Transverse colon (tissue), 4 donors: ENCODE results near the gene SMIM3. TPM values are rescaled to one million over a fixed set of nuclear protein-coding genes. Genes with fewer than 3 reads are reported as not detected.

ENCODE experiments used
- DNase-seq: peaks from one replicate; pipeline ENCODE4 v3.0.0-alpha.2; 2019
- H3K27ac ChIP-seq, 4 donors: fragments of 200-600 bp; sonication (generic); 2 replicates each; pipeline ENCODE4 v1.5.1; 2016 to 2018; ENCODE audit warnings: inconsistent platforms in 4 of 4
- H3K27me3 ChIP-seq: fragments of 200-600 bp; sonication (generic); 2 replicates; pipeline ENCODE4 v1.5.1; 2017; ENCODE audit warnings: inconsistent platforms
- H3K36me3 ChIP-seq, 4 donors: fragments of 200-600 bp; sonication (generic); 2 replicates each; pipeline ENCODE4 v1.5.1; 2017 to 2019; ENCODE audit warnings: inconsistent platforms in 4 of 4
- H3K4me1 ChIP-seq, 4 donors: fragments of 200-600 bp; sonication (generic); 2 replicates each; pipeline ENCODE4 v1.5.1; 2017 to 2020; ENCODE audit warnings: inconsistent platforms in 4 of 4
- H3K4me3 ChIP-seq, 4 donors: fragments of 200-600 bp; sonication (generic); 1 replicate in 1 of 4; 2 replicates in 3 of 4; pipeline versions ENCODE4 v1.5.1 to v1.6.1; 2017 to 2019; ENCODE audit warnings: inconsistent platforms in 4 of 4
- H3K9me3 ChIP-seq, 2 donors: fragments of 200-600 bp; sonication (generic); 2 replicates each; pipeline ENCODE4 v1.5.1; 2017 to 2019; ENCODE audit warnings: inconsistent platforms in 2 of 2
- EP300 ChIP-seq: sonication (generic); formaldehyde crosslinking; IDR thresholded peaks from one replicate; pipeline ENCODE4 v1.6.1; 2017; ENCODE audit warnings: antibody characterized with exemption, low read depth
- POLR2A ChIP-seq: fragments of 450-650 bp; IDR thresholded peaks from one replicate; pipeline ENCODE4 v1.6.1; 2016; ENCODE audit warnings: antibody characterized with exemption, mild to moderate bottlenecking, moderate library complexity
- POLR2AphosphoS5 ChIP-seq, 3 donors: sonication (generic); formaldehyde crosslinking; IDR thresholded peaks; one replicate each; pipeline ENCODE4 v1.6.1; 2016; ENCODE audit warnings: antibody characterized with exemption in 3 of 3
- WGBS, 2 donors: methylation state at CpG; one replicate each; pipeline ENCODE4 v1.1.5; 2018; ENCODE audit warnings: low coverage in 1 of 2; 5-methylcytosine and 5-hydroxymethylcytosine counted together
- in situ Hi-C, 4 donors: fragments of 200-750 bp; cut with MboI; loops; one replicate each; pipeline versions ENCODE4 v1.15.0 to v1.15.1; 2017; ENCODE audit warnings: low sequenced_read_pairs in 3 of 4, low pct_ligation_motif_present in 1 of 4, low pct_unique_long_range_greater_than_20kb in 1 of 4
- intact Hi-C: fragments of 100-400 bp; cut with DNase I; formaldehyde crosslinking; loops from one replicate; pipeline ENCODE4 v1.15.1; 2023; ENCODE audit warnings: low total_unique reads
- total RNA-seq, 4 donors: library from RNA; depleted of rRNA; stranded (reverse); fragments of >200 nt; gene quantifications; one replicate each; pipeline ENCODE4 v1.1.0, GENCODE V29; 2016
- TF ChIP-seq, protein P1 (sequence below), 5 experiments: fragments of 200-600 bp in 3 of 5; fragments of 450-650 bp in 2 of 5; sonication (generic) in 3 of 5; IDR thresholded peaks; 1 replicate in 2 of 5; 2 replicates in 3 of 5; pipeline ENCODE4 v1.5.1; 2016 to 2017; ENCODE audit warnings: antibody characterized with exemption in 5 of 5, inconsistent platforms in 3 of 5, mild to moderate bottlenecking in 2 of 5, moderate library complexity in 1 of 5

SMIM3 gene, protein sequence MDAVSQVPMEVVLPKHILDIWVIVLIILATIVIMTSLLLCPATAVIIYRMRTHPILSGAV
- 10 to 100 TPM; 19.1 to 22.4 (median 20.4) TPM for total RNA-seq

DNA sequence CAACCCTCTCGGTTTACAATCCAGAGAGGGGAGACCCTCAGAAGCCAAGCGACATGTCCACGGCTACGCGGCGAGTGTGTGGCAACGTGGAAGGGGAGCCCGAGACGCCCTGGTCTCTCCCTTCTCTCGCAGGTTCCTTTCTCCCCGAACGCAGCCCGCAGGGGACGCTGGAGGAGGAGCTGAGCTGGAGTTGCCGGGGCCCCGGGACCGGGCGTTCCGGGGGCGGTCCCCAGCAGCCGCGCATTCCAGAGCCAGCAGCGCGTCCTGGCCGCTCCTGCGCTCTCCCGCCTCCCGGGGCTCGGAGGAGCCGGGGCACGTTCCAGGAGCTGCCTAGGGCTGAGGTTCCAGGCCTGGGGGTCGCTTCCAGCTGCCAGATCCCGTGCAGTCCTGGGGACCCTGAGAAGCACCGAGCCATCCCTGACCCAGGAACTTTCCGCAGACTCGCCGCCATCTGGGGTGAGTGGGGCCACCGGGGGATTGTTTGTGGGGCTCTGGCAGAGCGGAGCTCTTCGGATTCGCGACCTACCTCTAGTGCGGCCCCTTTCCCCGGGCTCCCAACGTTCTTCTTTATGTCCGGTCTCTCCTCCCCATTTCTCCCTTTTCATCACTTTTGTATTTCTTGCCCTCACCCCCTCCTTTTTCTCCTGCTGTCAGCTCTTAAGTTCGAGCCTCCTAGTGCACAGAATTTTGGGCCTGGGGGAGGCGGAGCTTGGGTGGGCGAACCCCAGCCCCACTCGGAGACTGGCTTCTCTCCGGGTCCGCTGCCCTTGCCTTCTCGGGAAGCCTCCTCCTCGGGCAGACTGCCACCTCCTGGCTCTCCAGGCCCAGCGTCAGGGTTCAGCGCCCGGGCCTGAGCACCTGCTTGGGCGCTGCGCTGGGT is at the start of gene SMIM3:
Gene SMIM3, plus strand, starts transcription at position 241 of the 880 bp plus-strand sequence. CDS start 16,684 bp downstream, outside the sequence.
- H3K27me3 ChIP-seq = no peaks in the 10 kb centered on the region
- peak within 1 kb of the TSS; percentile 88 to 96 (median 92) for H3K27ac ChIP-seq
- no peaks in the 10 kb centered on the region for H3K36me3 ChIP-seq
- TF ChIP-seq, protein P1, sequence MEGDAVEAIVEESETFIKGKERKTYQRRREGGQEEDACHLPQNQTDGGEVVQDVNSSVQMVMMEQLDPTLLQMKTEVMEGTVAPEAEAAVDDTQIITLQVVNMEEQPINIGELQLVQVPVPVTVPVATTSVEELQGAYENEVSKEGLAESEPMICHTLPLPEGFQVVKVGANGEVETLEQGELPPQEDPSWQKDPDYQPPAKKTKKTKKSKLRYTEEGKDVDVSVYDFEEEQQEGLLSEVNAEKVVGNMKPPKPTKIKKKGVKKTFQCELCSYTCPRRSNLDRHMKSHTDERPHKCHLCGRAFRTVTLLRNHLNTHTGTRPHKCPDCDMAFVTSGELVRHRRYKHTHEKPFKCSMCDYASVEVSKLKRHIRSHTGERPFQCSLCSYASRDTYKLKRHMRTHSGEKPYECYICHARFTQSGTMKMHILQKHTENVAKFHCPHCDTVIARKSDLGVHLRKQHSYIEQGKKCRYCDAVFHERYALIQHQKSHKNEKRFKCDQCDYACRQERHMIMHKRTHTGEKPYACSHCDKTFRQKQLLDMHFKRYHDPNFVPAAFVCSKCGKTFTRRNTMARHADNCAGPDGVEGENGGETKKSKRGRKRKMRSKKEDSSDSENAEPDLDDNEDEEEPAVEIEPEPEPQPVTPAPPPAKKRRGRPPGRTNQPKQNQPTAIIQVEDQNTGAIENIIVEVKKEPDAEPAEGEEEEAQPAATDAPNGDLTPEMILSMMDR (IDR thresholded peaks at IDR 0.05) = peak; percentile 19 to 39 (median 28)
- TF ChIP-seq EP300 = no peak
- peak; percentile 80 for TF ChIP-seq POLR2A
- TF ChIP-seq POLR2AphosphoS5 (IDR thresholded peaks at IDR 0.05) = peak; percentile 74 to 87 (median 86)
- intact Hi-C loops (no loop called here), in situ Hi-C loops (no loop called here)
- 4% methylated on average over 57 of the region's 59 CpGs; no CpG with 5 or more reads in 1 of the 2 donors for WGBS, 2 donors
- H3K9me3 ChIP-seq = no peaks in the 10 kb centered on the region
- peak; percentile 86 for DNase-seq
- peaks cover 37 to 55% (median 50%) of the 10 kb centered on the region in 4 donors for H3K4me1 ChIP-seq
- peak within 1 kb of the TSS; percentile 53 to 86 (median 70) for H3K4me3 ChIP-seq

DNA sequence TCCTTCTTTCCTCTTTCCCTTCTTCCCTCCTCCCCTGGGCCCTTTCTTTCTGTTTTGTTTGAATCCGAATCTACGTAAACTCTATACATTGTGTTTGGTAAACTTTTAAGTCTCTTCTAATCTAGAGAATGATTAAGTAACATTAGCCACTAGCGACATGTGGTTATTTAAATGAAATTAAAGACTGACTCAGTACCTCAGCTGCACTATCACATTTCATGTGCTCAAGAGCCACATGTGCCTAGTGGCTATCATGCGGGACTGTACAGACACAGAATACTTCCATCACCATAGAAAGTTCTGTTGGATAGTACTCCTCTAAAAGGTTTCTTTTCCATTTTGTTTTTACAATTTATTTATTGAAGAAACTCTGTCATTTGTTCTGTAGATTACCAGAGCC is 48.7 kb upstream of the SMIM3 start:
- DNase-seq = no peak
- TF ChIP-seq, protein P1 (IDR thresholded peaks at IDR 0.05) = no peak
- TF ChIP-seq POLR2A (no peak), POLR2AphosphoS5 (IDR thresholded peaks at IDR 0.05) (no peak), EP300 (no peak)
- no peaks in the 10 kb centered on the region for H3K27me3 ChIP-seq
- H3K4me3 ChIP-seq = no peak overlapping the region
- H3K4me1 ChIP-seq = peaks cover 0 to under 1% (median under 1%) of the 10 kb centered on the region in 4 donors
- H3K36me3 ChIP-seq = peaks cover 0 to 87% (median 40%) of the 10 kb centered on the region in 4 donors
- in situ Hi-C loops = no loop called here
- 93 to 100% methylated on average over 1 to 4 of the region's 4 CpGs for WGBS, 2 donors
- intact Hi-C loops = no loop called here
- H3K27ac ChIP-seq = no peak overlapping the region
- no peaks in the 10 kb centered on the region for H3K9me3 ChIP-seq

DNA sequence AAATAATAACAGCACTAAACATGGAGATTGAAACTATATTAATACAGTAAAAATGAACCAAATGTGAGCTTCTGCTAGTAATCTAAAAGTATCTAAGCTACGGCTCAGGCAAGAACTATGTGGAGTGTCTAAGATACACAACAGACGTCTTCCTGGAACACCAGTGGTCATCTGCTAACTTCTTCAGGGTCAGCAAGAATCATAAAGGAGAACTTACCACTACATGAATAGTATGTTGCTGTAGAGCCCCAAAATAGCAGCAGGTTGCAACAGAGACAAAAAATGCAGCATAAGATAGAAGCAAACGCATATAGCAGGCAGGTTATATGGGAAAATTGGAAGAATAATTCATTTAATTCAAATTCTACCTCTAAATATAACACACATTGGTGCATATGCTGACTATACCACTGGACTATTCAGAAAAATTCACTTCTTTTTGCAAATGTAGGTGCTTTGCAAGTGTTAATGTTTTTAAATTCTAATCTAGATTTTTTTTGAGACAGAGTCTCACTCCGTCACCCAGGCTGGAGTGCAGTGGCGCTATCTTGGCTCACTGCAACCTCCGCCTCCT is 46.8 kb upstream of the SMIM3 start:
- DNase-seq = no peak
- TF ChIP-seq, protein P1 (IDR thresholded peaks at IDR 0.05) = no peak
- no peak for TF ChIP-seq EP300
- TF ChIP-seq POLR2AphosphoS5 (IDR thresholded peaks at IDR 0.05) = no peak
- TF ChIP-seq POLR2A = no peak
- Histone ChIP-seq H3K9me3 (peaks cover 0 to 6% of the 10 kb centered on the region in 2 donors), H3K4me1 (peaks cover 0 to 8% (median 4%) of the 10 kb centered on the region in 4 donors), H3K27me3 (no peaks in the 10 kb centered on the region), H3K27ac (peak overlapping the region in 1 of 4 donors; percentile 19), H3K36me3 (peaks cover 0 to 84% (median 30%) of the 10 kb centered on the region in 4 donors), H3K4me3 (no peak overlapping the region)
- in situ Hi-C loops = no loop called here
- intact Hi-C loops = no loop called here
- WGBS, 2 donors = 87 to 92% methylated on average over 4 to 6 of the region's 6 CpGs
